Endodermal cell (in vitro differentiated cells): ENCODE data around the gene RNASE11. TPM values are rescaled to one million over a fixed set of nuclear protein-coding genes. Genes with fewer than 3 reads are reported as not detected.

ENCODE experiments used
- DNase-seq: peaks from one replicate; pipeline ENCODE4 v3.0.0-alpha.2; 2017
- H3K27ac ChIP-seq: 2 replicates; pipeline ENCODE4 v1.5.1; 2013; ENCODE audit warnings: mild to moderate bottlenecking, low read depth, low read length, moderate library complexity
- H3K27me3 ChIP-seq: 2 replicates; pipeline ENCODE4 v1.6.1; 2013; ENCODE audit warnings: mild to moderate bottlenecking, low read length, moderate library complexity; ENCODE audit not compliant: insufficient read depth, control insufficient read depth, poor library complexity, severe bottlenecking
- H3K36me3 ChIP-seq: 2 replicates; pipeline ENCODE4 v1.7.0; 2013; ENCODE audit warnings: mild to moderate bottlenecking, low read length, moderate library complexity; ENCODE audit not compliant: control insufficient read depth, insufficient read depth
- H3K4me1 ChIP-seq: one replicate; pipeline ENCODE4 v1.7.0; 2013; ENCODE audit warnings: low read length; ENCODE audit not compliant: control insufficient read depth, insufficient read depth
- H3K4me3 ChIP-seq: 2 replicates; pipeline ENCODE4 v1.5.1; 2013; ENCODE audit warnings: mild to moderate bottlenecking, low read length, moderate library complexity
- H3K9ac ChIP-seq: 2 replicates; pipeline ENCODE4 v1.6.1; 2013; ENCODE audit warnings: mild to moderate bottlenecking, low read length, moderate library complexity; ENCODE audit not compliant: poor library complexity, severe bottlenecking; ENCODE audit errors: extremely low read depth
- H3K9me3 ChIP-seq: 2 replicates; pipeline ENCODE4 v1.6.1; 2013; ENCODE audit warnings: mild to moderate bottlenecking, low read length, moderate library complexity; ENCODE audit not compliant: control insufficient read depth
- H3K27ac Mint-ChIP-seq: 2 replicates; pipeline ENCODE4 v1.8.0; 2020; ENCODE audit warnings: mixed read lengths
- H3K27me3 Mint-ChIP-seq: 2 replicates; pipeline ENCODE4 v1.8.0; 2021; ENCODE audit warnings: mild to moderate bottlenecking, mixed read lengths; ENCODE audit not compliant: insufficient read depth
- H3K36me3 Mint-ChIP-seq: 2 replicates; pipeline ENCODE4 v1.8.0; 2020; ENCODE audit warnings: low read depth, mixed read lengths
- H3K4me1 Mint-ChIP-seq: 2 replicates; pipeline ENCODE4 v1.8.0; 2020; ENCODE audit warnings: mixed read lengths
- H3K4me3 Mint-ChIP-seq: 2 replicates; pipeline ENCODE4 v1.8.0; 2020; ENCODE audit warnings: mild to moderate bottlenecking, moderate library complexity, mixed read lengths
- H3K9me3 Mint-ChIP-seq: 2 replicates; pipeline ENCODE4 v1.8.0; 2020; ENCODE audit warnings: mild to moderate bottlenecking, mixed read lengths
- WGBS, 2 experiments: methylation state at CpG; one replicate each; pipeline versions ENCODE4 v1.1.5 to v1.1.7; 2013; ENCODE audit warnings: missing lambda C conversion rate in 2 of 2, mixed read lengths in 1 of 2; ENCODE audit not compliant: insufficient coverage in 1 of 2, insufficient read length in 1 of 2; 5-methylcytosine and 5-hydroxymethylcytosine counted together
- total RNA-seq, 2 donors: library from RNA; stranded (reverse); fragmentation: NEBNext Ultra II Directional in 1 of 2; extraction: Animal tissue kit (Norgen Biotek cat#: 25700) in 1 of 2; gene quantifications; 2 replicates in 1 of 2; 3 replicates in 1 of 2; pipeline ENCODE4 v1.2.1, GENCODE V29; 2021
- TF ChIP-seq, protein P1 (sequence below): fragments of 200-600 bp; sonication (generic); conservative IDR thresholded peaks from 2 replicates; pipeline ENCODE4 v1.5.0; 2021; ENCODE audit warnings: antibody characterized with exemption, mild to moderate bottlenecking

RNASE11 gene
- total RNA-seq, 2 donors from 2014 or later: not detected

DNA sequence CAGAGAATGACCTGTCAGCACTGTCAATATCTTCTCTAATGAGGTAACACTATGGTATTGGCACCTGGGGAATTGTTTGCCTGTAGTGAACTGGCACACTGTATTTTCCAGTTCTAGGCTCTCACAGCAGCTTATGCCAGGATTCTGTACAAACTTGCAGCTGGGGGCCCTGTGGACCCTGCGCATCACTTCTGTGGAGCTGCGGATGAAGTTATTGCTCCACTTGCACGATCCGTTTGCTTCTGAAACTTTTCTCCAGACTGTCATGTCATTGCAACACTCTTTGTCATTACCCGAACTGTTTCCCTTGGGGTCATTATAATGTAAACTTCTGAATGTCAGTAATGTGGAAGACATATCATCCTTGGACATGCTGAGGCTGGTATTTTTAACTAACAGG, 3.9 kb downstream of the RNASE11 start:
- Histone ChIP-seq H3K4me3 (no peak overlapping the region), H3K27me3 (no peaks in the 10 kb centered on the region), H3K9ac (no peak overlapping the region), H3K36me3 (no peaks in the 10 kb centered on the region), H3K9me3 (no peaks in the 10 kb centered on the region), H3K27ac (no peak overlapping the region), H3K4me1 (no peaks in the 10 kb centered on the region)
- no peak overlapping the region for H3K27ac Mint-ChIP-seq
- WGBS, 2 experiments: 81 to 92% methylated on average over 5 of the region's 5 CpGs
- no peak overlapping the region for H3K4me3 Mint-ChIP-seq
- H3K27me3 Mint-ChIP-seq: no peaks in the 10 kb centered on the region
- TF ChIP-seq, protein P1, sequence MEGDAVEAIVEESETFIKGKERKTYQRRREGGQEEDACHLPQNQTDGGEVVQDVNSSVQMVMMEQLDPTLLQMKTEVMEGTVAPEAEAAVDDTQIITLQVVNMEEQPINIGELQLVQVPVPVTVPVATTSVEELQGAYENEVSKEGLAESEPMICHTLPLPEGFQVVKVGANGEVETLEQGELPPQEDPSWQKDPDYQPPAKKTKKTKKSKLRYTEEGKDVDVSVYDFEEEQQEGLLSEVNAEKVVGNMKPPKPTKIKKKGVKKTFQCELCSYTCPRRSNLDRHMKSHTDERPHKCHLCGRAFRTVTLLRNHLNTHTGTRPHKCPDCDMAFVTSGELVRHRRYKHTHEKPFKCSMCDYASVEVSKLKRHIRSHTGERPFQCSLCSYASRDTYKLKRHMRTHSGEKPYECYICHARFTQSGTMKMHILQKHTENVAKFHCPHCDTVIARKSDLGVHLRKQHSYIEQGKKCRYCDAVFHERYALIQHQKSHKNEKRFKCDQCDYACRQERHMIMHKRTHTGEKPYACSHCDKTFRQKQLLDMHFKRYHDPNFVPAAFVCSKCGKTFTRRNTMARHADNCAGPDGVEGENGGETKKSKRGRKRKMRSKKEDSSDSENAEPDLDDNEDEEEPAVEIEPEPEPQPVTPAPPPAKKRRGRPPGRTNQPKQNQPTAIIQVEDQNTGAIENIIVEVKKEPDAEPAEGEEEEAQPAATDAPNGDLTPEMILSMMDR: no peak
- no peaks in the 10 kb centered on the region for H3K36me3 Mint-ChIP-seq
- peaks cover 21% of the 10 kb centered on the region for H3K4me1 Mint-ChIP-seq
- no peak for DNase-seq
- no peaks in the 10 kb centered on the region for H3K9me3 Mint-ChIP-seq

DNA sequence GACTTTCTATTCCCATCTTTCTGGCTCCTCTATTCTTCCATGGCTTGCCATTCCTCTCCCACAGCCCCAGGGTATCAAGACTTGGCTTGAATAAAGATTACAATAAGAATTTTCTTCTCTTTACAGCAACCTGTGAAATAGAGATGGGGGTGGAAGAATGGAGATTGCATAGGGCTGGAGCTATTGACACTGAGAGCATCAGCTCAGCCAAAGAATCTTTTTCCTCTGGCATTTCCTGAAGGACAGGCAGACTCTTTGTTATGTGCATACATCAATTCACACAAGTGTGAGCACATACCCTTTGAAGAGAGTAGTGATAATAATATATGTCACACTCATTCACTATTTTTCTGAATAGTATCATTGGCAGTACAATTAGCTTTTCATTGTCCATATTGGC, 4.7 kb downstream of the RNASE11 start:
- H3K36me3 ChIP-seq: no peaks in the 10 kb centered on the region
- H3K27ac Mint-ChIP-seq: no peak overlapping the region
- H3K9me3 ChIP-seq: no peaks in the 10 kb centered on the region
- peaks cover 26% of the 10 kb centered on the region for H3K4me1 Mint-ChIP-seq
- no peak overlapping the region for H3K4me3 Mint-ChIP-seq
- no peak overlapping the region for H3K27ac ChIP-seq
- H3K4me1 ChIP-seq: no peaks in the 10 kb centered on the region
- TF ChIP-seq, protein P1: no peak
- H3K27me3 Mint-ChIP-seq: no peaks in the 10 kb centered on the region
- no peaks in the 10 kb centered on the region for H3K9me3 Mint-ChIP-seq
- H3K9ac ChIP-seq: no peak overlapping the region
- DNase-seq: no peak
- H3K36me3 Mint-ChIP-seq: no peaks in the 10 kb centered on the region
- no peak overlapping the region for H3K4me3 ChIP-seq
- no peaks in the 10 kb centered on the region for H3K27me3 ChIP-seq

DNA sequence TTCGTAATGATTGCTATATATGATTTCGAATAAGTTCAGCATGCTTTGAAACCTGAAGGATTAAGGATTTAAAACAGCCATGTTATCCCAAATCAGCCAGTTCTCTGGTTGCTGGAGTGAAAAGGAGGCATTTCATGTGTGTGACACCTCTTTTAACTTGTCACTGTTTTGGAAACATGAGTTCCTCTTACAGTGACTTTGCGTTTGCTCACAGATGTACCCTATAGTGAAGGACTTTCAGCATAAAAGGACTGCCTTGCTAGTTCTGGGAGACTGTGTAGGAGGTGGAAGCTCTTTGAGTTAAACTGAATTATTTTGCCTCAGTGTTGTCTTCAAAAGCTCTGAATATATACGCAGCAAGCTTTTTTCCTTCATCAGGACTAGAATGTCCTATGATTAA, 7.6 kb downstream of the RNASE11 start:
- no peak overlapping the region for H3K4me3 Mint-ChIP-seq
- H3K27me3 Mint-ChIP-seq: no peaks in the 10 kb centered on the region
- DNase-seq: no peak
- Histone ChIP-seq H3K27ac (no peak overlapping the region), H3K27me3 (no peaks in the 10 kb centered on the region), H3K36me3 (no peaks in the 10 kb centered on the region), H3K4me3 (no peak overlapping the region), H3K4me1 (no peaks in the 10 kb centered on the region), H3K9ac (no peak overlapping the region), H3K9me3 (no peaks in the 10 kb centered on the region)
- no peaks in the 10 kb centered on the region for H3K9me3 Mint-ChIP-seq
- no peak overlapping the region for H3K27ac Mint-ChIP-seq
- 77 to 82% methylated on average over 3 to 4 of the region's 4 CpGs for WGBS, 2 experiments
- no peaks in the 10 kb centered on the region for H3K36me3 Mint-ChIP-seq
- peaks cover 24% of the 10 kb centered on the region for H3K4me1 Mint-ChIP-seq
- TF ChIP-seq, protein P1: no peak
